T-helper 2 cell treated with Interferon-gamma antibody and Interleukin-4, amounts not matched to agents 5 μg/mL and 100 μg/mL, for 36 hours (primary cell): ENCODE data around the gene HERC2.

Experiments used
- DNase-seq: peaks from one replicate; pipeline ENCODE4 v3.0.0; 2021; ENCODE audit warnings: low spot score
- H3K27ac Mint-ChIP-seq: one replicate; pipeline ENCODE4 v1.8.0; 2021; ENCODE audit warnings: mild to moderate bottlenecking, mixed read lengths
- H3K27me3 Mint-ChIP-seq: one replicate; pipeline ENCODE4 v1.8.0; 2021; ENCODE audit warnings: low read depth, mixed read lengths
- H3K36me3 Mint-ChIP-seq: one replicate; pipeline ENCODE4 v1.8.0; 2021; ENCODE audit warnings: low read depth, mixed read lengths
- H3K4me1 Mint-ChIP-seq: one replicate; pipeline ENCODE4 v1.8.0; 2021; ENCODE audit warnings: low read depth, mixed read lengths
- H3K4me3 Mint-ChIP-seq: one replicate; pipeline ENCODE4 v1.8.0; 2022; ENCODE audit warnings: mild to moderate bottlenecking, moderate library complexity, mixed read lengths
- H3K9me3 Mint-ChIP-seq: one replicate; pipeline ENCODE4 v1.8.0; 2021; ENCODE audit warnings: mixed read lengths

Gene HERC2

GRCh38 chr15:28098766-28099554, 223.0 kb downstream of the HERC2 start, which contains the start of gene OCA2:
OCA2 (minus strand) TSS chr15:28099315; CDS start chr15:28081874, 17,441 bp downstream.
- H3K4me1 Mint-ChIP-seq: peaks cover 17% of the 10 kb centered on the region
- no peak within 1 kb of the TSS for H3K27ac Mint-ChIP-seq
- no peaks in the 10 kb centered on the region for H3K9me3 Mint-ChIP-seq
- no peak for DNase-seq
- H3K36me3 Mint-ChIP-seq: no peaks in the 10 kb centered on the region
- peak within 1 kb of the TSS; percentile 37 for H3K4me3 Mint-ChIP-seq
- peaks cover 57% of the 10 kb centered on the region for H3K27me3 Mint-ChIP-seq

GRCh38 chr15:28098360-28098765, 223.6 kb downstream of the HERC2 start:
- no peak for DNase-seq
- Mint-ChIP-seq H3K4me3 (peak overlapping the region; percentile 31), H3K36me3 (no peaks in the 10 kb centered on the region), H3K27ac (no peak overlapping the region), H3K4me1 (peaks cover 17% of the 10 kb centered on the region), H3K27me3 (peaks cover 60% of the 10 kb centered on the region), H3K9me3 (no peaks in the 10 kb centered on the region)

- Mint-ChIP-seq H3K27ac (no peak overlapping the region), H3K4me3 (peak overlapping the region; percentile 48), H3K36me3 (no peaks in the 10 kb centered on the region), H3K4me1 (peaks cover 17% of the 10 kb centered on the region), H3K27me3 (peaks cover 62% of the 10 kb centered on the region), H3K9me3 (no peaks in the 10 kb centered on the region)
- DNase-seq: no peak
These were observed 224.2 kb downstream of the HERC2 start for GRCh38 chr15:28097656-28098359.

- Mint-ChIP-seq H3K27ac (no peak overlapping the region), H3K9me3 (no peaks in the 10 kb centered on the region), H3K4me3 (peak overlapping the region; percentile 85), H3K27me3 (peaks cover 70% of the 10 kb centered on the region), H3K4me1 (peaks cover 17% of the 10 kb centered on the region), H3K36me3 (no peaks in the 10 kb centered on the region)
- DNase-seq: no peak
These were observed 225.1 kb downstream of the HERC2 start for GRCh38 chr15:28096670-28097431.

- Mint-ChIP-seq H3K9me3 (no peaks in the 10 kb centered on the region), H3K27ac (no peak overlapping the region), H3K27me3 (peaks cover 67% of the 10 kb centered on the region), H3K4me1 (peaks cover 17% of the 10 kb centered on the region), H3K36me3 (no peaks in the 10 kb centered on the region), H3K4me3 (peak overlapping the region; percentile 85)
- no peak for DNase-seq
These were observed 225.6 kb downstream of the HERC2 start for GRCh38 chr15:28096411-28096669.

- Mint-ChIP-seq H3K4me1 (peaks cover 17% of the 10 kb centered on the region), H3K4me3 (peak overlapping the region; percentile 85), H3K27me3 (peaks cover 71% of the 10 kb centered on the region), H3K9me3 (peaks cover 7% of the 10 kb centered on the region), H3K27ac (no peak overlapping the region), H3K36me3 (no peaks in the 10 kb centered on the region)
- DNase-seq: no peak
These were observed 227.1 kb downstream of the HERC2 start for GRCh38 chr15:28094732-28095521.

GRCh38 chr15:28093752-28094535, 228.0 kb downstream of the HERC2 start:
- no peak for DNase-seq
- peaks cover 8% of the 10 kb centered on the region for H3K9me3 Mint-ChIP-seq

GRCh38 chr15:28091313-28091712, 230.7 kb downstream of the HERC2 start:
- H3K4me3 Mint-ChIP-seq: no peak overlapping the region
- peaks cover 63% of the 10 kb centered on the region for H3K27me3 Mint-ChIP-seq
- H3K9me3 Mint-ChIP-seq: peaks cover 8% of the 10 kb centered on the region
- H3K27ac Mint-ChIP-seq: no peak overlapping the region
- no peak for DNase-seq
- H3K4me1 Mint-ChIP-seq: peaks cover 16% of the 10 kb centered on the region
- H3K36me3 Mint-ChIP-seq: no peaks in the 10 kb centered on the region

More at GRCh38 chr15:28093752-28094535, 228.0 kb downstream of the HERC2 start:
- Mint-ChIP-seq H3K4me1 (peaks cover 13% of the 10 kb centered on the region), H3K27ac (no peak overlapping the region), H3K27me3 (peaks cover 70% of the 10 kb centered on the region), H3K4me3 (no peak overlapping the region), H3K36me3 (no peaks in the 10 kb centered on the region)

GRCh38 chr15:28086175-28086703, 235.7 kb downstream of the HERC2 start:
- peaks cover 12% of the 10 kb centered on the region for H3K4me1 Mint-ChIP-seq
- DNase-seq: no peak
- H3K9me3 Mint-ChIP-seq: peaks cover 8% of the 10 kb centered on the region
- H3K36me3 Mint-ChIP-seq: no peaks in the 10 kb centered on the region
- H3K27ac Mint-ChIP-seq: no peak overlapping the region
- H3K27me3 Mint-ChIP-seq: peaks cover 31% of the 10 kb centered on the region
- H3K4me3 Mint-ChIP-seq: no peak overlapping the region

- H3K9me3 Mint-ChIP-seq: peaks cover 8% of the 10 kb centered on the region
- H3K36me3 Mint-ChIP-seq: no peaks in the 10 kb centered on the region
- peaks cover 27% of the 10 kb centered on the region for H3K27me3 Mint-ChIP-seq
- no peak for DNase-seq
- no peak overlapping the region for H3K4me3 Mint-ChIP-seq
- H3K27ac Mint-ChIP-seq: no peak overlapping the region
- peaks cover 12% of the 10 kb centered on the region for H3K4me1 Mint-ChIP-seq
These were observed 236.3 kb downstream of the HERC2 start for GRCh38 chr15:28085489-28086174.

- no peak overlapping the region for H3K27ac Mint-ChIP-seq
- H3K36me3 Mint-ChIP-seq: no peaks in the 10 kb centered on the region
- H3K4me3 Mint-ChIP-seq: no peak overlapping the region
- no peaks in the 10 kb centered on the region for H3K9me3 Mint-ChIP-seq
- no peak for DNase-seq
- H3K4me1 Mint-ChIP-seq: peaks cover 12% of the 10 kb centered on the region
- peaks cover 20% of the 10 kb centered on the region for H3K27me3 Mint-ChIP-seq
These were observed 237.4 kb downstream of the HERC2 start for GRCh38 chr15:28084547-28084946.

GRCh38 chr15:28082891-28083684, 238.9 kb downstream of the HERC2 start:
- no peaks in the 10 kb centered on the region for H3K9me3 Mint-ChIP-seq
- peaks cover 12% of the 10 kb centered on the region for H3K27me3 Mint-ChIP-seq
- H3K36me3 Mint-ChIP-seq: no peaks in the 10 kb centered on the region
- H3K4me3 Mint-ChIP-seq: no peak overlapping the region
- no peak overlapping the region for H3K27ac Mint-ChIP-seq
- DNase-seq: no peak
- peaks cover 12% of the 10 kb centered on the region for H3K4me1 Mint-ChIP-seq
